Measurements from ENCODE around the gene SPATA2. TPM values are rescaled to one million over a fixed set of nuclear protein-coding genes. Genes with fewer than 3 reads are reported as not detected.
"Not testable (repeated sequence)": the region's sequence is repeated elsewhere in the genome, so short reads cannot be mapped to it uniquely, and the experiment has no call there.

The SPATA2 gene
- total and polyA plus RNA-seq, 7 donors: 2.1 to 12.5 (median 4.7) TPM

GRCh38 chr20:49863666-49864065 is 51.7 kb downstream of the SPATA2 start:
- Histone ChIP-seq H3K27me3 (no peaks in the 10 kb centered on the region), H3K4me3 (no peak overlapping the region), H3K27ac (no peak overlapping the region), H3K4me1 (no peaks in the 10 kb centered on the region), H3K36me3 (peaks cover 0 to 75% (median 12%) of the 10 kb centered on the region in 4 donors), H3K9me3 (no peaks in the 10 kb centered on the region)
- 96 to 98% methylated on average over 6 of the region's 6 CpGs for WGBS, 2 donors
- TF ChIP-seq, protein P1, sequence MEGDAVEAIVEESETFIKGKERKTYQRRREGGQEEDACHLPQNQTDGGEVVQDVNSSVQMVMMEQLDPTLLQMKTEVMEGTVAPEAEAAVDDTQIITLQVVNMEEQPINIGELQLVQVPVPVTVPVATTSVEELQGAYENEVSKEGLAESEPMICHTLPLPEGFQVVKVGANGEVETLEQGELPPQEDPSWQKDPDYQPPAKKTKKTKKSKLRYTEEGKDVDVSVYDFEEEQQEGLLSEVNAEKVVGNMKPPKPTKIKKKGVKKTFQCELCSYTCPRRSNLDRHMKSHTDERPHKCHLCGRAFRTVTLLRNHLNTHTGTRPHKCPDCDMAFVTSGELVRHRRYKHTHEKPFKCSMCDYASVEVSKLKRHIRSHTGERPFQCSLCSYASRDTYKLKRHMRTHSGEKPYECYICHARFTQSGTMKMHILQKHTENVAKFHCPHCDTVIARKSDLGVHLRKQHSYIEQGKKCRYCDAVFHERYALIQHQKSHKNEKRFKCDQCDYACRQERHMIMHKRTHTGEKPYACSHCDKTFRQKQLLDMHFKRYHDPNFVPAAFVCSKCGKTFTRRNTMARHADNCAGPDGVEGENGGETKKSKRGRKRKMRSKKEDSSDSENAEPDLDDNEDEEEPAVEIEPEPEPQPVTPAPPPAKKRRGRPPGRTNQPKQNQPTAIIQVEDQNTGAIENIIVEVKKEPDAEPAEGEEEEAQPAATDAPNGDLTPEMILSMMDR (IDR thresholded peaks at IDR 0.05): no peak
- TF ChIP-seq EP300 (IDR thresholded peaks at IDR 0.05): no peak
- no peak for TF ChIP-seq POLR2A (IDR thresholded peaks at IDR 0.05)
- no peak for TF ChIP-seq POLR2AphosphoS5 (IDR thresholded peaks at IDR 0.05)
- no peak for DNase-seq
- intact Hi-C loops (cut with DNase I): no loop called here

DNA sequence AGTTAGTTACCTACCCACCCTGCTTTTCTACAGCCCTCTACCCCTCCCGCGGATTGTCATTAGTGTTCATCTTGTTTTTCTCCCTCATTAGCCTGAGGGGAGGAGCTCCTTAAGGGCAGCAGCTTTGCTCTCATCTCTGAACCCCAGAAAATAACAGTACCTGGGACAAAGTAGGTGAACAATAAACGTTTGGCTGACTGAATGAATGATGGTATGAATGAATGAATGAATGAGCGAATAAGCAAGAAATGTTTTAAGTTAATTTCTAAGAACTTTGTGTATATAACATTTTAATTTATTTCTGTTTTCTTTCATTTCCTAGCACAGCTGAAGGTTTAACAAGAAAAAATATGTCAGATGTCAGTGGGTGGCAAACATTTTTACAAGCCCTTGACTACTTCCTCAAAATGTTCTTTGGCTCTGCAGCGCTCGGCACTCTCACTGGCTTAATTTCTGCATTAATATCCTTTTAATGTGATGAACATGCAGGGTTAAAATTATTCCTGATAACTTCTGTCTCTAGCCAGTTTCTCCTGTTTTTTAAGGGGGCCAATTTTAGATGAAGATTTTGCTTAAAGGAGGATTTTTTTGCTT is 52.6 kb downstream of the SPATA2 start:
- Histone ChIP-seq H3K4me1 (no peaks in the 10 kb centered on the region), H3K27ac (no peak overlapping the region), H3K4me3 (no peak overlapping the region), H3K36me3 (peaks cover 0 to 72% (median 12%) of the 10 kb centered on the region in 4 donors), H3K27me3 (no peaks in the 10 kb centered on the region), H3K9me3 (no peaks in the 10 kb centered on the region)
- 84% methylated on average over 6 of the region's 6 CpGs for WGBS, 2 donors
- no peak for DNase-seq
- TF ChIP-seq POLR2AphosphoS5 (IDR thresholded peaks at IDR 0.05): no peak
- TF ChIP-seq POLR2A (IDR thresholded peaks at IDR 0.05): no peak
- TF ChIP-seq, protein P1 (IDR thresholded peaks at IDR 0.05): no peak
- no peak for TF ChIP-seq EP300 (IDR thresholded peaks at IDR 0.05)
- intact Hi-C loops (cut with DNase I): no loop called here

GRCh38 chr20:49861232-49861631 is 54.1 kb downstream of the SPATA2 start:
- H3K27me3 ChIP-seq; H3K4me1 ChIP-seq; H3K27ac ChIP-seq; intact Hi-C loops (cut with DNase I); H3K4me3 ChIP-seq; DNase-seq; H3K9me3 ChIP-seq: not testable (repeated sequence)
- 96 to 98% methylated on average over 3 of the region's 3 CpGs for WGBS, 2 donors
- H3K36me3 ChIP-seq: peaks cover 0 to 78% (median 13%) of the 10 kb centered on the region in 4 donors

DNA sequence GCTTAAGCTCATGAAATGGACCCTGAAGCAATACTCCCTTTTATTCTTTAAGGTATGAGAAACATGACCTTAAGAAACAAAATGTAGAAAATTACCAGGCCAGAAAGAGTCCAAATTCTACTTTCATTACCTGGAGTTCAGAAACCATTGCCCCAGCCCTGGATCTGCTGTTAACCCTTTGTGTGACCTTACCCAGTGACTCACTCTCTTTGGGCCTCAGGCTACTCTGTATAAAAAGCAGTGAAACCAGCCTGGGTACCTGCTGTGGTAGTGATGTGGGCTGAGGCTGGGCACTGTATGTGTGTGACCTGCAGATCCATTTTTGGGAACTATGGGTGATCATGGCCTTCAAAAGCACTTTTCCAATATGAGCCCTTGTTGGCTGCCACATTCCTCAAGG is 55.5 kb downstream of the SPATA2 start:
- no peaks in the 10 kb centered on the region for H3K4me1 ChIP-seq
- no peaks in the 10 kb centered on the region for H3K9me3 ChIP-seq
- intact Hi-C loops (cut with DNase I): no loop called here
- DNase-seq: no peak
- no peak overlapping the region for H3K4me3 ChIP-seq
- H3K36me3 ChIP-seq: peaks cover 5 to 78% (median 12%) of the 10 kb centered on the region in 4 donors
- TF ChIP-seq POLR2A (IDR thresholded peaks at IDR 0.05) (no peak), EP300 (IDR thresholded peaks at IDR 0.05) (no peak), POLR2AphosphoS5 (IDR thresholded peaks at IDR 0.05) (no peak)
- TF ChIP-seq, protein P1 (IDR thresholded peaks at IDR 0.05): no peak
- H3K27me3 ChIP-seq: no peaks in the 10 kb centered on the region
- H3K27ac ChIP-seq: no peak overlapping the region

DNA sequence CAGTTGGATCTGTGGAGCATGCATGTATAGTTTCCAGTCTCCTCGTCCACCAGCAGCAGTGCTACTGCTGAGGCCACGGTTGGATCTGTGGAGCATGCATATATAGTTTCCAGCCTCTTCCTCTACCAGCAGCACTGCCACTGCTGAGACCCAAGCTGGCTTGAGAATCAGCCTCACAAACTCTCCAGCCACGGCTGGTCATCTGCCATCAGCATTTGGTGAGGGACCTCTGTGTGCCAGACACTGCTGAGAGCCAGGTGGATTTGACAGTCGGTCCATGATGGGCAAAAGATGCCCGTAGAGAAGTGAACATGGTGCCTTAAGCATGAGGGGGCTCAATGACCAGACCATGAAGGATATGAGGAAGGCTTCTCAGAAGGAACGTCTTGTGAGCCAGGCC is 56.3 kb downstream of the SPATA2 start:
- WGBS, 2 donors: 92 to 93% methylated on average over 6 of the region's 6 CpGs
- H3K36me3 ChIP-seq: peaks cover 5 to 74% (median 11%) of the 10 kb centered on the region in 4 donors
- H3K9me3 ChIP-seq: no peaks in the 10 kb centered on the region
- H3K27ac ChIP-seq: no peak overlapping the region
- intact Hi-C loops (cut with DNase I): no loop called here
- H3K4me3 ChIP-seq: no peak overlapping the region
- TF ChIP-seq, protein P1 (IDR thresholded peaks at IDR 0.05): no peak
- TF ChIP-seq POLR2A (IDR thresholded peaks at IDR 0.05) (no peak), POLR2AphosphoS5 (IDR thresholded peaks at IDR 0.05) (no peak), EP300 (IDR thresholded peaks at IDR 0.05) (no peak)
- H3K27me3 ChIP-seq: no peaks in the 10 kb centered on the region
- DNase-seq: no peak
- H3K4me1 ChIP-seq: no peaks in the 10 kb centered on the region
